ENCODE data around the gene MTHFD1.

The MTHFD1 gene

DNA sequence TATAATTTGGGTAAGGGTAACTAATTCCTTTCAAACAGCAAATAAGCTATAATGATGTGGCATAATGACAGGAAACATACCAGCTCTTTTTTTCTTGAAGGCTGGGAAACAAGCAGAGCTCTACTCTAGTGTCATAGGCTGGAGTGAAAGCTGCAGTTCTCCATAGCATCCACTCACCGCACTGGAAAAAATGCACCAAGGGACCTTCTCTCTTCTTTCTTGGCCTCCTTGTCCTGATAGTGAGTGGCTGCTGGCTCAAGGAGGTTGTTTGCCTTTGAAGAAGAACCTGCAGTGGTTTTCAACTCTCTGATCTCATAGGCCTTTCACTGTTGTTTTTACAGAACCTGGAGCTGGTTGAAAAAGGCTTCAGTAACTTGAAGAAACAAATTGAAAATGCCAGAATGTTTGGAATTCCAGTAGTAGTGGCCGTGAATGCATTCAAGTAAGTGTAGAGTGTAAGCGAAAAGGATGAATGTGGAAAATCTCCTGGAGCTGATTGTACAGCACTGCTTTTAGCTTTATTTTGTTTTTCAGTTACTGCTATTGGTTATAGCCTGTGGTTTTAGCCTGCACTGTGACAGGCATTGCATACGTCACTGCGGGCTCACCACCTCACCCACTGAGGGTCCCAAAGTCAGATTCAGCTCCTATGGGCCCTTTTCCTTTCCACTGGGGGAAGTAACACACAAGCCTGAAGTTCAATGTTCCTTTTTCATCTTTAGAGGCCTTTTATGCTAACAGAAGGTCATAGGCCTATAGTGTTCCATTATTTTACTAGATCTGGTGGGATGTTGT lies 59.9 kb downstream of the MTHFD1 start:
- TF ChIP-seq, protein P1, sequence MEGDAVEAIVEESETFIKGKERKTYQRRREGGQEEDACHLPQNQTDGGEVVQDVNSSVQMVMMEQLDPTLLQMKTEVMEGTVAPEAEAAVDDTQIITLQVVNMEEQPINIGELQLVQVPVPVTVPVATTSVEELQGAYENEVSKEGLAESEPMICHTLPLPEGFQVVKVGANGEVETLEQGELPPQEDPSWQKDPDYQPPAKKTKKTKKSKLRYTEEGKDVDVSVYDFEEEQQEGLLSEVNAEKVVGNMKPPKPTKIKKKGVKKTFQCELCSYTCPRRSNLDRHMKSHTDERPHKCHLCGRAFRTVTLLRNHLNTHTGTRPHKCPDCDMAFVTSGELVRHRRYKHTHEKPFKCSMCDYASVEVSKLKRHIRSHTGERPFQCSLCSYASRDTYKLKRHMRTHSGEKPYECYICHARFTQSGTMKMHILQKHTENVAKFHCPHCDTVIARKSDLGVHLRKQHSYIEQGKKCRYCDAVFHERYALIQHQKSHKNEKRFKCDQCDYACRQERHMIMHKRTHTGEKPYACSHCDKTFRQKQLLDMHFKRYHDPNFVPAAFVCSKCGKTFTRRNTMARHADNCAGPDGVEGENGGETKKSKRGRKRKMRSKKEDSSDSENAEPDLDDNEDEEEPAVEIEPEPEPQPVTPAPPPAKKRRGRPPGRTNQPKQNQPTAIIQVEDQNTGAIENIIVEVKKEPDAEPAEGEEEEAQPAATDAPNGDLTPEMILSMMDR (conservative IDR thresholded peaks at IDR 0.05; ENCODE audit: low read length), result no peak
- no peak for DNase-seq (ENCODE audit: low read depth)
- no peak overlapping the region for H3K4me3 ChIP-seq (ENCODE audit: low read length)

DNA sequence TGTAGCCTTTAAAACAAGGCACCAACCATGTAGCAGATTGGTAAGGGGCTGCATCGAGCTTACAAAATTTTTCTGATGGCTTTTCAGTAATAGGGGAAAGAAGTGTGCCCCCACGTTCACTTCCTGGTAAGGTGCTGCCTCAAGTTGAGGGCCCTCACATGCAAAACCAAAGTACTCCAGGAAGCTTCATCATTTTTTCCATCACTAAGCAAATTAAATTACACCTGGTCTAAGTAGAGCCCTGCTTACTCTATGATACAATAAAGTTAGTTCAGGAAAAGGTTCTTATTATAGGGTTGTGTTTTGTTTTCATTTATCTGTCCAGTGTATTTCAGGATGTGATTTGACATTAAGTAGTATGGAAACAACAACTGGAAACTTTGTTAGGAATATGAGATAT lies 62.1 kb downstream of the MTHFD1 start:
- no peak for DNase-seq (ENCODE audit: low read depth)
- no peak overlapping the region for H3K4me3 ChIP-seq (ENCODE audit: low read length)
- TF ChIP-seq, protein P1 (conservative IDR thresholded peaks at IDR 0.05; ENCODE audit: low read length), result no peak

DNA sequence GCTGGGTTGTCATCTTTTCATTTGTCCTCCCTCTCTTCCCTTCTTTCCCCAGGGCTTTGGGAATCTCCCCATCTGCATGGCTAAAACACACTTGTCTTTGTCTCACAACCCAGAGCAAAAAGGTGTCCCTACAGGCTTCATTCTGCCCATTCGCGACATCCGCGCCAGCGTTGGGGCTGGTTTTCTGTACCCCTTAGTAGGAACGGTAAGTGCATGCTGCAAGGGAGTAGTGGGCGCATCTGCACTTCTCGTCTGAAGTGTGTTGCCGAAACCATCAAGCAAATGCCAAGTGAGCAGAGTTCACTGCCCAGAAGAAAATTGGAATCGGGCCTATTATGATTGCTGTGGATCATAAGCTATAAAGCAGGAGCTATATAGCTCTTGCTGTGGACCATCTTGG lies 66.5 kb downstream of the MTHFD1 start:
- H3K4me3 ChIP-seq (ENCODE audit: low read length), result no peak overlapping the region
- TF ChIP-seq, protein P1 (conservative IDR thresholded peaks at IDR 0.05; ENCODE audit: low read length), result no peak
- DNase-seq (ENCODE audit: low read depth), result no peak

DNA sequence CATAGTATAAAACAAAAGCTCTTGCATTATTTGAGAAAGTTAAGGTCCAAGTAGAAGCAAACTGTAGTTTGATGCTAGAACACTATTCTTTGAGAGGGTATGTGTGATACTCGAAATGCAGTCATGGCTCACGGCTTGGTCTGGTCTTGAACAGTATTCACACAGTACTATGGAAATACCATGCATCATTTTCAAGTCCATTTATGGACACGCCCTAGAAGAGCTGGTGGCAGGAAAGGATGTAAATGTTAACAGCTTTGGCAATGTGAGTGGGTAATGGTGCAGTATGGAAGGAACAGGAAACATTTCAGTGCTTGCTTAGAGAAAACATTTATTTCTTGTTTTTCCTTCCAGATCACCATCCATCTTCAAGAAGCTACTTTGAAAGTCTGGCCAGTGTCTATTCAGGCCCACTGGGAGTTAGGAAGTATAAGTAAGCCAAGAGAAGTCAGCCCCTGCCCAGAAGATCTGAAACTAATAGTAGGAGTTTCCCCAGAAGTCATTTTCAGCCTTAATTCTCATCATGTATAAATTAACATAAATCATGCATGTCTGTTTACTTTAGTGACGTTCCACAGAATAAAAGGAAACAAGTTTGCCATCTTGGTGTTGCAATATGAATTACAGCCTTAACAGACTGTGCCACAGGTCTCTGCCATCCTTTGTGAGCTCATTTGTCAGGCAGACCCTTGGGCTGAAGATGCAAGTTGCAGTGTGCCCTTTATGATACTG lies 71.4 kb downstream of the MTHFD1 start:
- DNase-seq (ENCODE audit: low read depth), result no peak
- no peak overlapping the region for H3K4me3 ChIP-seq (ENCODE audit: low read length)
- TF ChIP-seq, protein P1 (conservative IDR thresholded peaks at IDR 0.05; ENCODE audit: low read length), result no peak

DNA sequence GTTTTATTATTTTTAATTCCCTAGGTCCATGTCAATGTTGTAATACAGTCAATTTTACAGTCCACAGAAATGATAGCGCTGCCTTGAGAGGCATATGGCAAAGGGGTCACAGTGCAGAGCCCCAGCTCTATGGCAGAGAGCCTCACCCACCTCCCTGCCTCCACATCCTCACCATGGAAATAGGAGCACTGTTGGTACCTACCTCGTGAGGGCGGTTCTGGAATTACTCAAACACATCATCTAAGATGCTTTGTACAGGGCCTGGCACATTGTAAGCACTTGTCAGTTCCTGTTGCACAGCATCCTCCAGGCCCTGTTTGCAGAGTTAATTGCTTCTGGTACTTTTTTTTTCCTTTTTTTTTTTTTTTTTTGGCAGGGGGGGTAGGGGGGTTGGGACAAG lies 73.1 kb downstream of the MTHFD1 start:
- H3K4me3 ChIP-seq (ENCODE audit: low read length), result no peak overlapping the region
- DNase-seq (ENCODE audit: low read depth), result no peak
- TF ChIP-seq, protein P1 (conservative IDR thresholded peaks at IDR 0.05; ENCODE audit: low read length), result no peak

DNA sequence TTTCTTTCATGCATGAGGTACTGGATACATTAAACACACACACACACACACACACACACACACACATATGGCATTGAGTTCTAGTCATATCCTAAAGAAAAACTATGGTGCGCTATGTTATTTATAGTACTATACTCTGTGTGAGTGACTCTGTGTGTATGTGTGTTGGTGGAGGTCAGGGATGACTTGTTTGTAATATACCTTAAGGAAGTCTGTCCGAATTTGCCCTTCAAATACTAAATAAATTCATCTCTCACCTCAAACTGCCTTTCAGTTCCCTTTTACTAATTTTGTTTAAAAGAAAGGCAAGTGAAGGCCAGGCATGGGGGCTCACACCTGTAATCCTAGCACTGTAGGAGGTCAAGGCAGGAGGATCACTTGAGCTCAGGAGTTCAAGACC lies 75.0 kb downstream of the MTHFD1 start:
- H3K4me3 ChIP-seq (ENCODE audit: low read length), result no peak overlapping the region
- TF ChIP-seq, protein P1 (conservative IDR thresholded peaks at IDR 0.05; ENCODE audit: low read length), result no peak
- no peak for DNase-seq (ENCODE audit: low read depth)

DNA sequence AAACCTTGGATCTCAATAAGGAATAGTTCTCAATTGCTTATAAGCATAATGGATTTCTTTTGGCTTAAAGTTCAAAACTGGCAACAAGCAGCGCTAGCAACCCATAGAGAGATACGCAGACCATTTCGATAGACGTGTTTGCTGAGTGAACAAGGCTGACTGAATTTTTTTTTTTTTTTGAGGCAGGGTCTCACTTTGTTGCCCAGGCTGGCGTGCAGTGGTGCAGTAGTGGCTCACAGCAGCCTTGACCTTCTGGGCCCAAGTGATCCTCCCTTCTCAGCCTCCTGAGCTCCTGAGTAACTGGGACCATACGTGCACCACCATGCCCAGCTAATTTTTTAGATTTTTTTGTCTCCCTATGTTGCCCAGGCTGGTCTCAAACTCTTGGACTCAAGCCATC lies 75.7 kb downstream of the MTHFD1 start:
- DNase-seq (ENCODE audit: low read depth), result no peak
- H3K4me3 ChIP-seq (ENCODE audit: low read length), result no peak overlapping the region
- TF ChIP-seq, protein P1 (conservative IDR thresholded peaks at IDR 0.05; ENCODE audit: low read length), result no peak
